Stimulated activated CD4-positive, alpha-beta T cell treated with anti-CD3 and anti-CD28 coated beads, Interleukin-2, amount 100 ng/mL, for 48 hours (primary cell): ENCODE measurements around the gene CT47C1.
A peak's percentile ranks its signal among the peaks of the same experiment; 100 is the strongest.

Experiments
- DNase-seq, 2 donors: peaks; one replicate each; pipeline ENCODE4 v3.0.0-alpha.2; 2020

CT47C1 gene

GRCh38 chrX:119075270-119076025, 2.7 kb downstream of the CT47C1 start:
- DNase-seq = no peak

DNA sequence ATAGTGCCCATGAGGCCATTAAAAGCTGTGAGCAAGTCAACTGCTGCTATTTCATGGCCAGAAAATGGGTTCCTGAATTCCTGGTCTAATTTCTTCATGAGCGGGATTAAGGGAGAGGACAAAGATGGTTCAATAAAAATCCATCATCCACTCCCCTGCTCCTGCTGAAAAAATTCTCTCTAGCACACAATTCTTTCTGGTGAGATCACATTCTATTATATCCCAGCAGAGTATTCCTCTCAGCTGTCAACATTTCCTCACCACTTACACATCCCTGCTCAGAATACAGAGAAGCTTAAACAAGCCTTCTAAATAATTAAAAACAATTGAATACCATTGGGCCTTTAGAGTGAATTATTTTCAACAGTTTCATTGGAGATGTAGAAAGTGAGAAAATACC, 9.5 kb downstream of the CT47C1 start:
- DNase-seq = no peak

DNA sequence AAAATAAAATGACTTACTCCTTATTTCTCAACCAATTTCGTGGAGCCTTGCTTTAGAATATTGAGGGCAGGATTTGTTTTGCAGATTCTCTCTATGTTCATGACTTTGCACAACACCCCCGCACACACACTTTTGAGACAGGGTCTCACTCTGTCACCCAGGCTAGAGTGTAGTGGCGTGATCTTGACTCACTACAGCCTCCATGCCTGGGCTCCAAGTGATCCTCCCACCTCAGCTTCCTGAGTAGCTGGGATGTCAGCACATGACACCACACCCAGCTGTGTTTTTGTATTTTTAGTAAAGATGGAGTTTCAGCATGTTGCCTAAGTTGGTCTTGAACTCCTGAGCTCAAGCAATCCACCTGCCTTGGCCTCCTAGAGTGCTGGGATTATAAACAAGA, 12.0 kb downstream of the CT47C1 start:
- no peak for DNase-seq

DNA sequence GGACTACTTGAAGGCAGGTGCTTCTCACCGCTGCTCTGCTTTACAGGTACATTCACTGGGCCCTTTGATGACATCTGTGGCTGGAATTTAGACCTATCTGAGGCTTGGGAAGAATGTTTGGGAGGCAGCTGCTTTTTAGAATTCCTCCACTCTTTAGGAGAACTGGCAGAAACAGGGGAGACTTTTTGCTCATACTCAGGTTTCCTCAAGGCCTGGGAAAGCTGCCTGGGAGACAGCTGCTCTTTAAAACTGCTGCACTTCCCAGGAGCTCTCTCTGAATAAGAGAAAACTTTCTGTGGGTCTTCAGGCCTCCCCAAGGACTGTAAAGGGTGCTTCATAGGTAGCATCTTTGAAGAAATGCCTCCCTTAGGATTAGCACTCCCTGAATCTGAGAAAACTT, 14.3 kb downstream of the CT47C1 start:
- DNase-seq = no peak

DNA sequence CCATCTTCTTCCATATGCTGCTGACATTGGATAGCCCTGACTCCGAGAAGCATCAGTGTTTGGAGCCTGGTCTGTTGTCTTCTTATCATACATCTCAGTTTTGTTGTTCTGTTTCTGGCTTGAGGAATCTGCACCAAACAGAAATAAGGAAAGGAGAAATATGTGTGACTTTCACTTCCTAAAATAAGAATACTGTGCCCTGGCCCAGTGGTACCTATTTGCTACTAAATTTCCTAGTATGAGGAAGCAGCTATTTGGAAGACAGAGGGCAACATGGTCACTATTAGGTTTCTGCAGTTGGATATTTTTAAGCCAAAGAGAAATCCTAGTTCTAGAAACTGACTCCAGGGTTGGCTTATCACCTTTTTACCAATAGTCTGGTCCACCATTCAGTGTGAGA, 16.8 kb downstream of the CT47C1 start:
- no peak for DNase-seq

DNA sequence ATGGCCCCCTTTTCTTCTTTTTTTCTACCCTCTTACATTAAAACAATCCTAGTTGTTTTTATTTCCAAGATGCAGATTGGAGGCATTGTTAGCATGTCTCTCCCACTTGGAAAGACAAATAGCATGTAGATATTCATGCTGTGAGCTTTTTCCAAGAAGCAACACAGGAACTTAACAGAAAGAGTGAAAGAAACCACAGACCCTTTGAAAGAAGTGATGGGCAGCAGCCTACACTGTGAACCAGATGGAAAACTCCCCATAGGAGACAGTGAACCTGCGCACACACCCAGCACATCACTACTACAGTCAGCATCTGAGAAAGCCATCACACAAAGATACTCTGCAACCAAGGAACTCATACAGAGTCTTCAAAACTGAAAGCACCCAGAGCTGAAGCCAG, 17.8 kb downstream of the CT47C1 start:
- DNase-seq = no peak

DNA sequence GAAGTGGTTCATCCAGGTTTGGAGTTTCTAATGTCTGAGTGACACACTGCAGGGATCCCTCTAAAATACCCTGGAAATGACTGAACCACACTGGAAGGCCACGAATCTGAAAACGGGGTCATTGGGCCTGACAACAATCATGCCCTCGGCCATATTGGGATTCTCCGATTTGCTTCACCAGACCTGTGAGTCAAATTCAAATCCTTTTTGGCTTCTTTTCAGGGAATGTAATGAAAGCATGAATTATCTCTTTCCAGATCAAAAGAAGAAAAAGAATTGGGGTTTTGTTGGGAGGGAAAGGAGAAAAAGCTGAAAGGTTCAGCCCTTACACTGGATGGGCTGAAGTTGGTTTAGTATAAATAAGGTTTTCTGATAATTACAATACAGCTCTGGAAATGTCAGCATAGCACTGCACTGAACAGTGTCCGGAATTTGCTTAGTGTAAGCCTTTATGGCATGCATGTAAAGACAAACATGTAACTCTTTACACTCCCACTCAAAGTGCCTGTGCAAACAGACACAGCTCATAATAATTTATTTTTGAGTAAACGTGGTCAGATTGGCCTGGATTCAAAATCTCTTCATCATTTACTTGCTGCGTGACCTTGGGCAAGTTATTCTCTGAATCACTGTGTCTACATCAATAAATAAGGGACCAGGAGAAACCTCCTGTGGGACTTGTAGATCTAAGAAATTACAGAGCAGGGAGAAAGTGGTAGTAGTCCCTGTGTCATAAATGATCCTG, 21.4 kb downstream of the CT47C1 start:
- no peak for DNase-seq

GRCh38 chrX:119094819-119095218, 22.0 kb downstream of the CT47C1 start:
- DNase-seq = no peak

DNA sequence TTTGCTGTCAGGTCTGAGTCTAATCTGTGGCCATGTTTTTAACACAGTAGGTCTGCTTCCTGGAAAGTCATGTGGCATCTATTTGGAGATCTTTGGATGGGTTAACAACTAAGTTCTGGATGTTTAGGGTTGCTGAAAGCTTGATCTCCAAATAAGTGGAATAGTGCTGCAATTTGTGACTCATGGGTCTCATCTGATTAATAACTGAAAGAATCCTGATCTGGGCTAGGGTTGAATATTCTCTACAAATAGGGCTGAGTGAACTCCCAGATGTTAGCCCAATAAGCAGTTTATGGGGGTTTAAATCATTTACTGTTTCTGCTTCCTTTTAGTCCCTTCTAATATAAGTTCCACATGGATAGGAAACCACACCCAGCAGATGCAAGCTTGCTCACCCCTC, 23.1 kb downstream of the CT47C1 start:
- no peak for DNase-seq

DNA sequence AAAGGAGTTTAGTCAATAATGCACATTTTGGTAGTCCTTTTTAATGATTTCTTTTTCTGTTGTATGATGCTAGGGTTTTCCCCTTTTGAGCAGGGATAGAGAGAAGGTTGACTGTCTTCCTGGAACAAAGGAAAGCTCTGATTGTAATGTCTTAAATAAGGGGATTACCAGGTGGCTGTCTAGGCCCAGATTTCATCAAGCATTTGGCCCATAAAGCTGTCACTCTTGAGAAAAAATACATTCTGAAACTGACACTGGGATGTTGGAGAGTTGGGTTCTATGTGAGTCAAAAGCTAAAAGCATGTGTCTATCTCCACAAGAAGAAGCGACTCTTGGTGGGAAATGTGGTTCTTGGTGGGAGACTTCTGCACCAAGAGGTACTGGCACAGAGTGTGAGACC, 28.4 kb downstream of the CT47C1 start:
- no peak for DNase-seq

GRCh38 chrX:119105826-119106225, 33.0 kb downstream of the CT47C1 start:
- DNase-seq = no peak

DNA sequence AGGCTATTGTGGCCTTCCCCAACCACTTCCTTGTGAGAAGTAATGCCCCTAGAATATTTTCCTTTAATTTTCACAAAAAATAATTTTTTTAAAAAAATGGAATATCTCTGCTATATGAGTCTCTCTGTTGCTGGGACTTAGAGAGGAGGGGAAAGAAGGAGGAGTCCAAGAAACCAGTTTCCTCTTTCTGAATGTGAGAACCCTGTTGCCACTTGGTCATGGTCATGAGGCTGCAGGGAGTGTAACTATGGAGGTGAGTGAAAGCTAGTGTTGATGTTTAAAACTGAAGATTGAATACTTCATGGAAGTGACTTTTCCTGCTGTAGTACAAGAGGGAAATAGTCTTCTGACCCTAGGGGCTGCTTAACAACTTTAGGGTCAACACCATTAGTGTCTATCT, 34.4 kb downstream of the CT47C1 start:
- DNase-seq = no peak

DNA sequence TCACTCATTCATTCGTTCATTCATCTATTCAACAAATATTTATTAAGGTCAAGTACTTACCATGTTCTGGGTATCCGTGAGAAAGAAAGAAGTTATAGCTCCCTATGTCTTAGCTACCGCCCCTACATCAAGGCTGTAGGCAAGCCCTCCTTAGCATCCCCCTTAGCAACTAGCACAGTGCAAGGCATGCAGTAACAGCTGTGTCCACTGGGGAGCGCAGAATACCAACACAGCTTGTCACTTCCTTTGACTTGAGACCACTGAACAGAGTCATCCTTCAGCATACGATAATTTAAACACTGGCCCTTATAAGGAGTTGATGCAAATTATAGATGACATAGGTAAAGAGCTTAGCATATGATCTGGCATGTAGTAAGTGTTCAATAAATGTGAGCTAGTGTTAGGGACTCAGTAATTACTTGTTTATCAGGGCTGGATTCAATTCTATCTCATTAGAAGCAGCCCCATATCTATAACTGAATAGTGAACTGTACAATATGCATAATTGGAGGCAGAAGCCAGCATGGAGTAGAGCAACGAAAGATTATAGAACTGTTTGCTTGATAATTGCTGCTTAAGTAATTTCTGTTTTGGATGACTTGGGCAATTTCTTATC, 46.1 kb downstream of the CT47C1 start:
- DNase-seq = peak; percentile 23 to 38

GRCh38 chrX:119121341-119121740, 48.5 kb downstream of the CT47C1 start:
- DNase-seq = no peak
